Tibial nerve (tissue), 4 donors: Measurements from ENCODE around the gene MED12L. TPM values are rescaled to one million over a fixed set of nuclear protein-coding genes. Genes with fewer than 3 reads are reported as not detected.

Source experiments
- DNase-seq, 2 donors: peaks; one replicate each; pipeline ENCODE4 v3.0.0-alpha.2; 2019; ENCODE audit warnings: low spot score in 2 of 2
- H3K27ac ChIP-seq, 4 donors: fragments of 200-600 bp; sonication (generic) in 3 of 4; one replicate each; pipeline ENCODE4 v1.5.1; 2017 to 2019; ENCODE audit warnings: mild to moderate bottlenecking in 1 of 4
- H3K27me3 ChIP-seq, 2 donors: fragments of 200-600 bp; sonication (generic) in 1 of 2; one replicate each; pipeline versions ENCODE4 v1.5.1 to v1.6.0; 2017 to 2019
- H3K36me3 ChIP-seq, 3 donors: fragments of 200-600 bp; sonication (generic); one replicate each; pipeline ENCODE4 v1.5.1; 2018 to 2019
- H3K4me1 ChIP-seq, 4 donors: fragments of 200-600 bp; sonication (generic) in 3 of 4; one replicate each; pipeline ENCODE4 v1.5.1; 2017 to 2019
- H3K4me3 ChIP-seq, 4 donors: fragments of 200-600 bp; sonication (generic) in 3 of 4; one replicate each; pipeline ENCODE4 v1.5.1; 2017 to 2019; ENCODE audit warnings: mild to moderate bottlenecking in 1 of 4, moderate library complexity in 1 of 4
- H3K9me3 ChIP-seq, 4 donors: fragments of 200-600 bp; sonication (generic) in 3 of 4; one replicate each; pipeline ENCODE4 v1.5.1; 2017 to 2019
- CTCF ChIP-seq, 5 experiments: fragments of 200-600 bp in 3 of 5; fragments of 450-650 bp in 2 of 5; sonication (generic) in 3 of 5; IDR thresholded peaks; one replicate each; pipeline ENCODE4 v1.5.1; 2016 to 2019; ENCODE audit warnings: antibody characterized with exemption in 5 of 5, mild to moderate bottlenecking in 3 of 5, moderate library complexity in 2 of 5
- EP300 ChIP-seq, 2 donors: sonication (generic); formaldehyde crosslinking; IDR thresholded peaks; one replicate each; pipeline ENCODE4 v1.6.1; 2017; ENCODE audit warnings: antibody characterized with exemption in 2 of 2, mild to moderate bottlenecking in 1 of 2
- POLR2A ChIP-seq, 2 donors: fragments of 450-650 bp; IDR thresholded peaks; one replicate each; pipeline ENCODE4 v1.6.1; 2017; ENCODE audit warnings: antibody characterized with exemption in 2 of 2, mild to moderate bottlenecking in 2 of 2, moderate library complexity in 2 of 2
- WGBS, 2 donors: methylation state at CpG; one replicate each; pipeline ENCODE4 v1.1.5; 2018; 5-methylcytosine and 5-hydroxymethylcytosine counted together
- total RNA-seq, 4 donors: library from RNA; depleted of rRNA; stranded (reverse); fragments of >200 nt; gene quantifications; one replicate each; pipeline ENCODE4 v1.1.0, GENCODE V29; 2016

Gene MED12L
- total RNA-seq, 4 donors from 2014 or later, result 1.2 to 5.9 (median 2.4) TPM

- H3K36me3 ChIP-seq, result no peaks in the 10 kb centered on the region
- 51% methylated on average over 9 of the region's 9 CpGs for WGBS, 2 donors
- no peak for TF ChIP-seq EP300 (IDR thresholded peaks at IDR 0.05)
- no peak for TF ChIP-seq POLR2A (IDR thresholded peaks at IDR 0.05)
- TF ChIP-seq CTCF (IDR thresholded peaks at IDR 0.05), result peak; percentile 53 to 83 (median 74)
Observed at GRCh38 chr3:151468284-151468917, 382.9 kb downstream of the MED12L start.

GRCh38 chr3:151476344-151477018, 391.0 kb downstream of the MED12L start:
- Histone ChIP-seq H3K4me1 (peaks cover 0 to 6% (median 0%) of the 10 kb centered on the region in 4 donors), H3K36me3 (no peaks in the 10 kb centered on the region), H3K27ac (no peak overlapping the region), H3K9me3 (peaks cover 0 to 7% (median 0%) of the 10 kb centered on the region in 4 donors), H3K4me3 (no peak overlapping the region), H3K27me3 (no peaks in the 10 kb centered on the region)
- TF ChIP-seq CTCF (IDR thresholded peaks at IDR 0.05), result no peak
- TF ChIP-seq EP300 (IDR thresholded peaks at IDR 0.05), result no peak
- no peak for TF ChIP-seq POLR2A (IDR thresholded peaks at IDR 0.05)
- no peak for DNase-seq
- WGBS, 2 donors, result 86 to 87% methylated on average over 7 of the region's 7 CpGs

More at GRCh38 chr3:151468284-151468917, 382.9 kb downstream of the MED12L start:
- no peaks in the 10 kb centered on the region for H3K4me1 ChIP-seq
- H3K27ac ChIP-seq, result no peak overlapping the region
- no peaks in the 10 kb centered on the region for H3K9me3 ChIP-seq
- peak in 1 of 2 donors; percentile 66 for DNase-seq
- no peak overlapping the region for H3K4me3 ChIP-seq
- H3K27me3 ChIP-seq, result no peaks in the 10 kb centered on the region

- DNase-seq, result no peak
- Histone ChIP-seq H3K9me3 (peaks cover 0 to 20% (median 6%) of the 10 kb centered on the region in 4 donors), H3K27ac (no peak overlapping the region), H3K36me3 (no peaks in the 10 kb centered on the region), H3K27me3 (no peaks in the 10 kb centered on the region), H3K4me1 (peaks cover 0 to 6% (median 0%) of the 10 kb centered on the region in 4 donors), H3K4me3 (no peak overlapping the region)
- WGBS, 2 donors, result 82 to 84% methylated on average over 2 of the region's 2 CpGs
- no peak for TF ChIP-seq CTCF (IDR thresholded peaks at IDR 0.05)
- no peak for TF ChIP-seq EP300 (IDR thresholded peaks at IDR 0.05)
- no peak for TF ChIP-seq POLR2A (IDR thresholded peaks at IDR 0.05)
Observed at GRCh38 chr3:151477591-151478334, 392.3 kb downstream of the MED12L start.

GRCh38 chr3:151478335-151478697, 392.9 kb downstream of the MED12L start:
- TF ChIP-seq EP300 (IDR thresholded peaks at IDR 0.05) (no peak), CTCF (IDR thresholded peaks at IDR 0.05) (no peak), POLR2A (IDR thresholded peaks at IDR 0.05) (no peak)
- DNase-seq, result no peak
- 59 to 62% methylated on average over 1 of the region's 1 CpG for WGBS, 2 donors
- no peak overlapping the region for H3K4me3 ChIP-seq
- H3K9me3 ChIP-seq, result peaks cover 0 to 24% (median 8%) of the 10 kb centered on the region in 4 donors
- H3K27me3 ChIP-seq, result no peaks in the 10 kb centered on the region
- H3K36me3 ChIP-seq, result no peaks in the 10 kb centered on the region
- peaks cover 0 to 6% (median 0%) of the 10 kb centered on the region in 4 donors for H3K4me1 ChIP-seq
- H3K27ac ChIP-seq, result no peak overlapping the region
